GM18873 (cell line): ENCODE results near the gene TUT7.
"Not testable (repeated sequence)": the region's sequence is repeated elsewhere in the genome, so short reads cannot be mapped to it uniquely, and the experiment has no call there.

ENCODE experiments used
- ATAC-seq: cut with Tn5 transposase; IDR thresholded peaks from one replicate; pipeline ENCODE4 v1.9.1; 2021; ENCODE audit warnings: mild to moderate bottlenecking, moderate library complexity, moderate number of reproducible peaks; ENCODE audit not compliant: unreplicated experiment, low FRiP score

Gene TUT7, protein sequence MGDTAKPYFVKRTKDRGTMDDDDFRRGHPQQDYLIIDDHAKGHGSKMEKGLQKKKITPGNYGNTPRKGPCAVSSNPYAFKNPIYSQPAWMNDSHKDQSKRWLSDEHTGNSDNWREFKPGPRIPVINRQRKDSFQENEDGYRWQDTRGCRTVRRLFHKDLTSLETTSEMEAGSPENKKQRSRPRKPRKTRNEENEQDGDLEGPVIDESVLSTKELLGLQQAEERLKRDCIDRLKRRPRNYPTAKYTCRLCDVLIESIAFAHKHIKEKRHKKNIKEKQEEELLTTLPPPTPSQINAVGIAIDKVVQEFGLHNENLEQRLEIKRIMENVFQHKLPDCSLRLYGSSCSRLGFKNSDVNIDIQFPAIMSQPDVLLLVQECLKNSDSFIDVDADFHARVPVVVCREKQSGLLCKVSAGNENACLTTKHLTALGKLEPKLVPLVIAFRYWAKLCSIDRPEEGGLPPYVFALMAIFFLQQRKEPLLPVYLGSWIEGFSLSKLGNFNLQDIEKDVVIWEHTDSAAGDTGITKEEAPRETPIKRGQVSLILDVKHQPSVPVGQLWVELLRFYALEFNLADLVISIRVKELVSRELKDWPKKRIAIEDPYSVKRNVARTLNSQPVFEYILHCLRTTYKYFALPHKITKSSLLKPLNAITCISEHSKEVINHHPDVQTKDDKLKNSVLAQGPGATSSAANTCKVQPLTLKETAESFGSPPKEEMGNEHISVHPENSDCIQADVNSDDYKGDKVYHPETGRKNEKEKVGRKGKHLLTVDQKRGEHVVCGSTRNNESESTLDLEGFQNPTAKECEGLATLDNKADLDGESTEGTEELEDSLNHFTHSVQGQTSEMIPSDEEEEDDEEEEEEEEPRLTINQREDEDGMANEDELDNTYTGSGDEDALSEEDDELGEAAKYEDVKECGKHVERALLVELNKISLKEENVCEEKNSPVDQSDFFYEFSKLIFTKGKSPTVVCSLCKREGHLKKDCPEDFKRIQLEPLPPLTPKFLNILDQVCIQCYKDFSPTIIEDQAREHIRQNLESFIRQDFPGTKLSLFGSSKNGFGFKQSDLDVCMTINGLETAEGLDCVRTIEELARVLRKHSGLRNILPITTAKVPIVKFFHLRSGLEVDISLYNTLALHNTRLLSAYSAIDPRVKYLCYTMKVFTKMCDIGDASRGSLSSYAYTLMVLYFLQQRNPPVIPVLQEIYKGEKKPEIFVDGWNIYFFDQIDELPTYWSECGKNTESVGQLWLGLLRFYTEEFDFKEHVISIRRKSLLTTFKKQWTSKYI (N-terminal part only)

DNA sequence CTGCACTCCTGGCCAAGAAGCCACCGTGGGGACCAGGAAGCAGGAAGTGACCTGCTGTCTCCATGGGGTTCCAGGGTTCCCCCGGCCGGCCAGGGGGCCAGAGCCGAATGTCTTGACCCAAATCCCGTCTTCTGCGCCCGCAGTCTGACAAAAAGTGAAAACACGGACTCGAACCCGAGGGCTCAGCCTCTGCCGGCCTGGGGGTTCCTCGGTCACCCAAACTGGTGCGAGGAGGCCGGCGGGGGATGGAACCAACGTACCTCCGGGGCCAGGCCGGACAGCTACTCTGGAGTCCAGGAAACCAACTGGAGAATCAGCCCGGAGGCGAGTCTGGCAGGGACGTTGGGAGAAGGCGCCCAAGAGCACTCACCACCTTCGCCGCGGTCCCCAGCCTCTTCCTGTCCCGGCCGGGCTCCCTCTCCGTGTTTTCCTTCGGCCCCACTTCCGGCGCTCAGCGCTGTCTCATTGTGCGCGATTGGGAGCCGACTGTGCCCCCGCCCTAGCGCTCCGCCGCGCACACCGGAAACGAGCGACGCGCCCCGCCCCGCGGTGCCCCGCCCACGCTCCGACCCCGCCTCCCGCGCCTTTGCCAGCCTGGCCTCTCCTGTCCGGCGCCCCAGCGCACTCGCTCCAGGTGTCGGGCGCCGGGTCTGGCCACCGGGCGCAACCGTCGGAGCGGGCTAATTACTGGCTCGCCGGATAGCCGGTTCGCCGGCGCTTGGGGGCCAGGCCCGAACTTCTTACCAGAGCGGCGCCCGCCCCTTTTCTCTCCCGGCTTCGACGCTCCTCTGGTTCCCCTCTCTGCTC lies at the start of gene TUT7:
Gene TUT7 (minus strand): TSS at position 400 of the 807 bp plus-strand sequence. CDS start 1,211 bp downstream, outside the sequence.
- peak; percentile 69 for ATAC-seq

DNA sequence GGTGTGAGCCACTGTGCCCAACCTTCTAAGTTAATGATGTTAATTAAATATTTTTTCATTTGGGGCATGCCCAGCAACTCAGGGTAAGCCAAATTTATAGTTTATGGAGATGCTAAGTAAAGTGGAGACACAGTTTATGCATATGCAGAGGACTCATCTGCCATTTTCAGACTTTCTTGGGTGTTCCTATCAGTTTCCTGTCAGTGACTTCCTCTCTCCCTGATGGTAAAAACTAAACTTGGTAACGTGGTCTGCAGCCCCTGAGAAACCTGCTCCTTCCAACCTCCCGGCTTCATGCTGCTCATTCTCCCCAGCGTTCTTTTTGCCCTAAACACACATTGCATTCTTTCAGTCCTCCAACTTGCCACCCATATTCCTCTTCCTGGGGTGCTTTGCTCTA lies 48.4 kb upstream of the TUT7 start:
- ATAC-seq = no peak

DNA sequence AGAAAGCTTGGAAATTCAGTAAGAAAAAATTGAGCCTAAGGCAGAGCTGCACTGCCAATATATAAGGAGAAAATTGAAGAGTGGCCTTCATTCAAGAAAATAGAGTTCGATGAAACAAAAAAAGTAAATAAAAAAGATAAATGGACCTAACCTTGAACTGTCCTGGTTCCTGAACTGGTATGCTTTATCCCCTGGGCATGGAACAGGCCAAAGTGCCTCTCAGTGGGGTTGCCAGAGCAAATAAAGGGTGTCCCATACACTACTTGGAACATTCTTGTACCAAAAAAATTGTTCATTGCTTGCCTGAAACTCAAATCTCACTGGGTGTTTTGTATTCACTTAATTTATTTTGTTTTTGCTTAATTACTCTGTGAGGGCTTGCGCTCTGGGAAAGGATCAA lies 42.2 kb upstream of the TUT7 start:
- ATAC-seq = no peak

DNA sequence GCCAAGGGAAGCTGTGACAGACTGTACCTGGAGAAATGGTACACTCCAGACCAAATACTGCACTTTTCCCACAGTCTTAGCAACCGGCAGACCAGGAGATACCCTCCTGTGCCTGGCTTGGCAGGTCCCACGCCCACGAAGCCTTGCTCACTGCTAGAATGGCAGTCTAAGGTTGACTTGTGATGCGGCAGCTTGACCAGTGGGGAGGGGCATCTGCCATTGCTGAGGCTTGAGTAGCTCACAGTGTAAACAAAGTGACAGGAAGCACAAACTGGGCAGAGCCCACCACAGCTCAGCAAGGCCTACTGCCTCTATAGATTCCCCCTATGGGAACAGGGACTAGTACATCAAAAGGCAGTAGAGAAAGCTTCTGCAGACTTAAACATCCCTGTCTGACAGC lies 36.0 kb upstream of the TUT7 start:
- ATAC-seq = not testable (repeated sequence)

DNA sequence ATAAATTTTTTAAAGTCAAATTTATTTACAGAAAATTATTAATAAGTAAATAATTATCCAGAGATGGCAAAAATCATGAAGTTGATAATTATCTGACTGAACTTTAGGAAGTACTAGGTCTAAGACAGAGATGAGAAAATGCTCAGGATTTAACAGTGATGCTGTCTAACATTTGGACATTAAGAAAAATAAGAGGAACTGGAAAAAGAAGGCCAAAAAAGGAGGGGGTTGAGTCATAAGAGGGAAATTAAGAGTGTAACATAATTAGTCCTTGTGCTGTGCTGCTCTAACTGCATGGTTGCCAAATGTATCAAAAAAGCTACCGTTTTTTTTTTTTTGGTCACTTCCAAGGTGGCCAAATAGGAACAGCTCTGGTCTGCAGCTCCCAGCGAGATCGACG lies 35.4 kb upstream of the TUT7 start:
- ATAC-seq = no peak

DNA sequence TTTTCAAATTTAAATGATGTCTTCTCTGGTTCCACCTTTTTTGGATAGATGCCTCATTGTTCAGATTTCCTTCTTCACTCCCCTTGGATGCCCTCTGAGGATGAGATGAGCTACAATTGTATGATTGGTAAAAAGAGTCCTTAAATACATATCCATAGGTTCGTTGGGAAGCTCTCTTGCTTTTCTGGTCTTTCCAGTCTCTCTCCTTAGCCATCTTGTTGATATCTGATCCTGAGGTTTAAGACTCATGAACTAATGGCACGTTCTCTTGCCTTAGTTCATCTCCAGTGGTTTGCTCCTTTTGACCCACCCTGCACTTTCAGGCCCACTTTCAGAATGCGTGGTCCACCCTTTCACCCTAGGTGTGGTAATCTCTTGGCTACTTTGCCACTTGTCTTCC lies 33.2 kb upstream of the TUT7 start:
- ATAC-seq = no peak

DNA sequence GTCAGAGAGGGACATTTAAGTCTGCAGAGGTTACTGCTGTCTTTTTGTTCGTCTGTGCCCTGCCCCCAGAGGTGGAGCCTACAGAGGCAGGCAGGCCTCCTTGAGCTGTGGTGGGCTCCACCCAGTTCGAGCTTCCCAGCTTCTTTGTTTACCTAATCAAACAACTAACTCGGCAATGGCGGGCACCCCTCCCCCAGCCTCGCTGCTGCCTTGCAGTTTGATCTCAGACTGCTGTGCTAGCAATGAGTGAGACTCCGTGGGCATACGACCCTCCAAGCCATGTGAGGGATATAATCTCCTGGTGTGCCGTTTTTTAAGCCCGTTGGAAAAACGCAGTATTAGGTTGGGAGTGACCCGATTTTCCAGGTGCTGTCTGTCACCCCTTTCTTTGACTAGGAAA lies 28.8 kb upstream of the TUT7 start:
- ATAC-seq = not testable (repeated sequence)

DNA sequence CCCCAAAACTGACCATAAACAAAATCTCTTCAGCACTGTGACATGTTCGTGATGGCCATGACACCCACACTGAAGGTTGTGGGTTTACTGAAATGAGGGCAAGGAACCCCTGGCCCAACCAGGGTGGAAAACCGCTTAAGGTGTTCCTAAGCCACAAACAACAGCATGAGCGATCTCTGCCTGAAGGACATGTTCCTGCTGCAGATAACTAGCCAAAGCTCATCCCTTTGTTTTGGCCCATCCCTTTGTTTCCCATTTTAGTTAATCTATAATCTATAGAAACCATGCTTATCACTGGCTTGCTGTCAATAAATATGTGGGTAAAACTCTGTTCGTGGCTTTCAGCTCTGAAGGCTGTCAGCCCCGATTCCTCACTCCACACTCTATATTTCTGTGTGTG lies 21.8 kb upstream of the TUT7 start:
- ATAC-seq = no peak

DNA sequence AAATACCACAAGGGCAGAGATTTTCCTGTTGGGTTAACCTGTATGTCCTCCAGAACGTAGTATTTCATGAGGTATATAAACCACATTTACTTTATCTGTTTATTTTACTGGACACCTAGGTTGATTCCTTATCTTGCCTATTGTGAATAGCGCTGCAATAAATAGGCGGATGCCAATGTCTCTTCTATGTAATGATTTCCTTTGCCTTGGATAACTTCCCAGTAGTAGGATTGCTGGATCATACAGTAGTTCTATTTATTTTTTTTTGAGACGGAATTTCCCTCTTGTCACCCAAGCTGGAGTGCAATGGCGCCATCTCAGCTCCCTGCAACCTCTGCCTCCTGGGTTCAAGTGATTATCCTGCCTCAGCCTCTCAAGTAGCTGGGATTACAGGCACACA lies 15.6 kb upstream of the TUT7 start:
- ATAC-seq = no peak

DNA sequence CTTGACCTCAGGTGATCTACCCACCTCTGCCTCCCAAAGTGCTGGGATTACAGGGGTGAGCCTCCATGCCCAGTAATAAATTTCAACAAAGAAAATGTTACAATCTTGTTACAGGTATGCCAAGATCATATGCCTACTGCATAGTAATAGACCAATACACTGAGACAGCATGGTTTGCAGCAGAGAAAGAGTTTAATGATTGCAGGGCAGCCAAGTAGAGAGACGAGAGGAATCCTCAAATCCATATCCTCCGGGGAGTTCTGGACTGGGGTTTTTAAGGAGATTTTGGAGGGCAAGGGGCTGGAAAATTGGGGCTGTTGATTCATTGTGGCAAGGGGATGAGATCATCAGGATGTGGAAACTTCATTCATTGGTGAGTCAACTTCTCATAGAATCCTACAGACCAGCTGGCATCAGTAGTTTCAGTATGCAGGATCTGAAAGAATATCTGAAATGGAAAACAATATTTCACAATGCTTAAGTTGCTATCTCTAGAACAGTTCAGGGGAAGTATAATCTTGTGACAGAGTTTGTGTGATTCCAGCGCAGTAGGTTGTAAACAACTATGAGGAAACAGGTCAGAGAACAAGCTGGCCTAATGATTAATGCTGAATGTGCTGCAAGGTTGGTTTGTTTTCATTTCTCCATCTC lies 14.8 kb upstream of the TUT7 start:
- no peak for ATAC-seq

DNA sequence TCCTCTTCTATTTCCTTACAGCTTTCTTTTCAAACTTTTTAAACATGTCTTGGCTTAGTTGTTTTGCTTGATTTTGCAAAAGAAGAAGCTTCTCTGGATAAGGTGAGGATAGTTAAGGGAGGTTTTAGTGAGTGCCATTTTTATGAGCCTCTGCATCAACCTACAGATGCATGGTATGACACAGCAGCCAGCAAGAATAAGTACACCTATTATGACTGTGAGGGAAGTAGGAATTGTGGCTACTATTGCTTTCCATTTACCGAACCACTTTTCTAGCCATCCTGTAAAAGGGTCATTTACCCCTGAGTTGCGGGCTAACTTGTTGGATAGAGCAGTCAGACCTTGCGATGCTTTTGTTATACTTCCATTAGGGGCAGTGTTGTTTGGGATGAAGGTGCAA lies 7.0 kb upstream of the TUT7 start:
- ATAC-seq = no peak

DNA sequence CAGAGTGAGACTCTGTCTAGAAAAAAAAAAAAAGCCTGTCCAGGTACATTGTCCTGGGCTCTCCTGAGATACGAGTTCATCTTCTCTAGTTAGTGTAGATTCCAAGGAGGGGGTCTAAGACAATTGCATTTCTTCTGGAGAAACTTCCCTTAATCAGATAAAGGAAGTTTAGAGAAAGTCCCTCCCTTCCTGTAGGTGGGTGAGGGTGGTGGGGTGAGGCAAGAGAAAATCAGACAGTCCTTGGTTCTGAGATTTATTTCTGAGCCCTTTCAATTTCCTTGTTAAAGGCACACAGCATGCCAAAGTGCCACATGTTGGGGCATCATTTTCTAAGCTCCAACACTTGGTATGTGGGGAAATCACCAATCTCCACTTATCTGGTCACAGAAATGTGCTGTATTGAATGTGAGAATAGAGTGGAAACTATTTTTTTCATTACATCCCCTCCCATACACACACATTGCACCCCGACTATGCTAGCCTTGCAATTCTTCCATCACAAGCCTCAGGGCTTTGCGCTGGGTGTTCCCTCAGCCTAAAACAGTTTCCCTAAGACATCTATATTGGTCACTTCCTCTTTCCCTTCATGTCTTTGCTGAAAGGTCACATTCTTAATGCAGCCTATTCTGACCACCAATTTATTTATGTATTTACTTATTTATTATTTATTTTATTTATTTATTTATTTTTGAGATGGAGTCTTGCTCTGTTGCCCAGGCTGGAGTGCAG lies 5.1 kb upstream of the TUT7 start:
- no peak for ATAC-seq

DNA sequence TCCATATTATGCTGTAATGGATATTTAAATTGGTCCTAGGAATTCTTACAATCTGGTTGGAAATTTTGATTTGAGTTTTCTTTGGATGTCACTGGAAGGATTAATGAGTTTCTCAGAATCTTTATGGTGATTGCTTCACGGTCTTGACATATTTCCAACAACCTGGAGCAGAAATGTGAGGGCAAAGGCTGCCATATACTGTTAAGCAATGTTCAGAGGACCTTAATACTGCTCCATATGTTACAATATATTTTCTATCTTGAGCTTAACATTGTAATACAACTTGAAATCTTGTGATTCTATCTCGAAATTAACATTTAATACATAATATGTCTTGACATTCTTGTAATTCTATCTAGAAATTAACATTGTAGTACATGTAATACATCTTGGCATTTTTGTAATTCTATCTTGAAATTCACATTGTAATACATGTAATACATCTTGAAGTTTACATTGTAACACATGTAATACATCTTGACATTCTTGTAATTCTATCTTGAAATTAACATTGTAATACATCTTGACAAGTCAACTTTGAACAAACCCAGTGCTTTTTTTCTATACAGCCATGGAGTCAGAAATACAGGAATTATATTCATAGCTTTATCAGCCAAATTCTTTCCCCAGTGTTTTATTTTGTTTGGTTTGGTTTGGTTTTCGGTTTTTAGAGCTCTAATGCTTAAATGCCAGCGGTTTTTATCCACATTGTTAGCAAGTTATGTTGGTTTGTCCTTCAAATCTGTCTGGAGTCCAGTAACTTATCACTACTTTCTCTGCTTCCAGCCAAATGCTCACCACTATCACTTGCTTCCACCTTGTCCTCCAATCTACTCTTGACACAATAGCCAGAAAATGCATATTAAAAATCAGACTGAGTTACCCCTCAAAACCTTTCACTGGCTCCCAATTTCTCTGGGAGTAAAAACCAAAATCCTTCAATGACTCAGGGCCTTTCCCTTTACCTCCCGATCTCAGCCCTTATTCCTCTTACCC lies 3.0 kb upstream of the TUT7 start:
- no peak for ATAC-seq

DNA sequence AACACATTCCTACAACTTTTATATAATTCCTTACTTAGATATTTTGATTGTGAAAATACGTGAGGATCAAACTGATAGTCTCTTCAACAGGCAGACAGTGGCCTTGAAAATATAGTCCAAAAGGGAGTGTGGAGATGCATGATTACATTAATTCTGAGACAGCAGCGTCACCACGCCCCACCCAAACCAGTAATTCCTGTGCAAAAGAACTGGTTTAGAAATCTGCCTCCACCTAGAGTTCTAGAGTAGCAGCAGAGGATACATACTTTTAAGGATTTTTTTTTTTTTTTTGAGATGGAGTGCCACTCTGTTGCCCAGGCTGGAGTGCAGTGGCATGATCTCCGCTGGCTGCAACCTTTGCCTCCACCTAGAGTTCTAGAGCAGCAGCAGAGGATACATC lies 1.6 kb upstream of the TUT7 start:
- no peak for ATAC-seq

DNA sequence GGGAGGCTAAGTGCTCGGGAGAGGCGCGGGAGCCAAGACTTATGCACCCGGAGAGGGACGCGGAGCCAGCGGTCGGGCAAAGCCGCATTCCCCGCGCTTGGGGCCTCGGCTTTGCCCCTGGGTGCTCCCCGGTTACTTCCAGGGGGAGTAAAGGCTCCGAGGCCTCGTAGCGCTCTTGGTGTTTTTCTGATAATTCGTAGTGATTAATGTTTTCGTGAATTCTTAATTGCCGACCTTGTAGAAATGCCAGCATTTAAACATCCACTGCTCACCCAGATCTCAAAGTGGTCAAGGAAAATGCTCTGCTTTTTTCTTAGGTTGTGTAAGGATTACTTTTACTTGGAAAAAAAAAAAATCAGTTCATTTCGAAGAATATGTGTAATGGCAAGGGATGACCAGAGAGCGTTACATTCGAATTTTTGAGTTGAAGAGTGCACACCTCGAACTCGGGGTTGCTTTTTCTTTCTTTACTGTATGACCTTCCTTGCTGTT lies 654 bp upstream of the TUT7 start:
- ATAC-seq = no peak

DNA sequence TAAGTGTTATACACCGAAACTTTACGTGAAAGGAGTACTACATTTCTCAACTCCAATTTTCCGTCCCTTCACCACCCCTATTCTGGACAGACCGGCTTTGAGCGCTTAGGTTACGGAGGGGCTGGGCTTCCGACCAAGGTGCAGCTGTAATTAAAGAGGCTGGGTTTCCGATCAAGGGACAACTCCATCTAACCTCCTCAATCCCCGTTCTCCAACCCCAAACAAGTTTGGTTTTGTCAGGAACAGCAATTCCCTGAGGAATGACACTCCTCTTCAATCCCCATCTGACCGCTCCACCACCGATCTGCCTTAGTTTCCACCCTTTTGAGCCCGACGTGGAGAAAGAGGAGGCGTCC lies 577 bp downstream of the TUT7 start:
- peak; percentile 9 for ATAC-seq

DNA sequence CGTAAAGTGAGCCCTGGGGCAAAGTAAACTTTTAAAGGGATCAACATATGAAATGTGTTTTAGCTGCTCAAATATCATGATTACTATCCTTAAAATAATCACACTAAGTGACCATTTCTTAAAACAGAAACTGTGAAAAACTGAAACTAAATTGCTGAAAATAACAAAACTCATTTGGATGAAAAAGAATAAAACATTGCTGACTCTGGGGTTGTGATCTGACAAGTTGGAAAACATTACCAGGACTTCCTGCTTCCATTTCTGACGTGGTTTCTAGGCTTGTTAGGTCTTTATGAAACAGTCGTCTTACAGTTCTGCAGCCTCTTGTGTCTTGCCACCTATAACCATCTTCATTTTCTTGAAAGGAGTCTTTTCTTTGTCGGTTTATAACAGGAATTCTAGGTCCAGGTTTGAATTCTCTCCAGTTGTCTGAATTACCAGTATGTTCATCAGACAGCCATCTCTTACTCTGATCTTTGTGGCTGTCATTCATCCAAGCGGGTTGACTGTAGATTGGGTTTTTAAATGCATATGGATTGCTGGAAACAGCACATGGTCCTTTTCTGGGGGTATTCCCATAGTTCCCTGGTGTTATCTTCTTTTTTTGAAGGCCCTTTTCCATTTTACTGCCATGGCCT lies 1.7 kb downstream of the TUT7 start:
- no peak for ATAC-seq
